SU-DHL-6 (cell line): Measurements from ENCODE around the gene DNAAF5.

Experiments
- CTCF ChIP-seq: fragments of 200-600 bp; sonication (generic); IDR thresholded peaks from one replicate; pipeline ENCODE4 v1.5.1; 2017; ENCODE audit warnings: antibody characterized with exemption, mild to moderate bottlenecking, low read length, moderate library complexity; ENCODE audit not compliant: insufficient read depth, poor library complexity, severe bottlenecking
- EZH2phosphoT487 ChIP-seq: fragments of 200-600 bp; sonication (generic), shearing (Covaris generic); conservative IDR thresholded peaks from 2 replicates; pipeline ENCODE4 v1.6.1; 2018; ENCODE audit warnings: mild to moderate bottlenecking, antibody characterized with exemption, low read length, moderate library complexity, mixed read lengths

- TF ChIP-seq CTCF (no peak), EZH2phosphoT487 (no peak)
Measured at GRCh38 chr7:780081-780480, 53.6 kb downstream of the DNAAF5 start.
